Hepatocyte (in vitro differentiated cells): ENCODE measurements around the gene MBD6. TPM values are rescaled to one million over a fixed set of nuclear protein-coding genes. Genes with fewer than 3 reads are reported as not detected.

ENCODE experiments used
- DNase-seq: peaks from one replicate; pipeline ENCODE4 v3.0.0-alpha.2; 2016; ENCODE audit warnings: low spot score
- H2AFZ ChIP-seq: fragments of 200-600 bp; sonication (generic); 2 replicates; pipeline ENCODE4 v1.6.0; 2016; ENCODE audit warnings: antibody characterized with exemption, mild to moderate bottlenecking
- H3K27ac ChIP-seq: fragments of 200-600 bp; sonication (generic); 2 replicates; pipeline ENCODE4 v1.5.1; 2016; ENCODE audit warnings: mild to moderate bottlenecking
- H3K27me3 ChIP-seq: fragments of 200-600 bp; sonication (generic); 2 replicates; pipeline ENCODE4 v1.6.1; 2016
- H3K36me3 ChIP-seq: fragments of 200-600 bp; sonication (generic); replicated peaks from 2 replicates; pipeline ENCODE4 v1.5.1; 2016; ENCODE audit warnings: low read depth; ENCODE audit not compliant: insufficient read depth
- H3K4me1 ChIP-seq: fragments of 200-600 bp; sonication (generic); 2 replicates; pipeline ENCODE4 v1.5.1; 2016; ENCODE audit warnings: mild to moderate bottlenecking, moderate library complexity; ENCODE audit not compliant: insufficient read depth
- H3K4me2 ChIP-seq: fragments of 200-600 bp; sonication (generic); 2 replicates; pipeline ENCODE4 v1.6.0; 2016
- H3K4me3 ChIP-seq: fragments of 200-600 bp; sonication (generic); 2 replicates; pipeline ENCODE4 v1.5.1; 2016; ENCODE audit warnings: mild to moderate bottlenecking
- H3K79me2 ChIP-seq: fragments of 200-600 bp; sonication (generic); 2 replicates; pipeline ENCODE4 v1.6.0; 2017; ENCODE audit warnings: mild to moderate bottlenecking
- H3K9me2 ChIP-seq: fragments of 200-600 bp; sonication (generic); replicated peaks from 2 replicates; pipeline ENCODE4 v1.6.0; 2017; ENCODE audit warnings: mild to moderate bottlenecking; ENCODE audit not compliant: insufficient read depth
- H3K9me3 ChIP-seq: fragments of 200-600 bp; sonication (generic); 2 replicates; pipeline ENCODE4 v1.5.1; 2016; ENCODE audit warnings: low read depth, mild to moderate bottlenecking
- H4K20me1 ChIP-seq: fragments of 200-600 bp; sonication (generic); 2 replicates; pipeline ENCODE4 v1.6.0; 2016; ENCODE audit warnings: mild to moderate bottlenecking; ENCODE audit not compliant: insufficient read depth, poor library complexity, severe bottlenecking
- EZH2 ChIP-seq: fragments of 200-600 bp; sonication (generic); IDR thresholded peaks from 2 replicates; pipeline ENCODE4 v1.6.1; 2016; ENCODE audit warnings: antibody characterized with exemption, mild to moderate bottlenecking, borderline replicate concordance
- EZH2phosphoT487 ChIP-seq: fragments of 200-600 bp; sonication (generic); IDR thresholded peaks from one replicate; pipeline ENCODE4 v1.6.1; 2018; ENCODE audit warnings: antibody characterized with exemption, mild to moderate bottlenecking, low read depth, moderate library complexity; ENCODE audit not compliant: unreplicated experiment, severe bottlenecking
- WGBS: methylation state at CpG from one replicate; pipeline ENCODE4 v1.1.6; 2016; ENCODE audit warnings: low lambda C conversion rate; ENCODE audit errors: missing lambda C conversion rate; 5-methylcytosine and 5-hydroxymethylcytosine counted together
- polyA plus RNA-seq: library from polyadenylated mRNA; unstranded; fragments of >200 nt; fragmentation: Nextera tagmentation; extraction: Ambion mirVana; gene quantifications from 2 replicates; pipeline ENCODE4 v1.2.1, GENCODE V29; 2016
- total RNA-seq: library from RNA; depleted of rRNA; stranded (reverse); fragments of >200 nt; gene quantifications from 2 replicates; pipeline ENCODE4 v1.2.3, GENCODE V29; 2014
- TF ChIP-seq, protein P1 (sequence below): fragments of 200-600 bp; sonication (generic); IDR thresholded peaks from 2 replicates; pipeline ENCODE4 v1.5.1; 2016; ENCODE audit warnings: antibody characterized with exemption, mild to moderate bottlenecking; ENCODE audit not compliant: poor library complexity

Gene MBD6
- total and polyA plus RNA-seq, 2 experiments from 2014 or later, result 7.0 to 35.2 TPM

DNA sequence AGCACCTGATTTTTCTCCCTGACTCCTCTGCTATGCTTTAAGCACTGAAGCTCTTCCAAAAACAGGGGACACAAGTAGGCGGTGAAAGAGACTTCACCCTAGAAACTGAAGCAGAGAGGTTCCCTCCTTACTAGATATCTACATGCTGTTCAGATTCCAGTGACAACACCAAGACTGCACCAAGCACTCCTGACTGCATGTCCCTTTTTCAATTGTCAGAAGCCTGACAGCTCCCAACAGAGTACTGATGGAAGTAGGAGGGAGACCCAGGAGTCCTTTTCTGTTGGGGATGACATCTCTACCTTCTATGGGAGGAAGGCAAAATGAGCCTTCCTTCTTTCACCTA is 13.9 kb downstream of the MBD6 start:
- Histone ChIP-seq H3K27ac (no peak overlapping the region), H3K9me3 (no peaks in the 10 kb centered on the region), H3K79me2 (peaks cover 6% of the 10 kb centered on the region), H3K9me2 (no peaks in the 10 kb centered on the region), H3K4me1 (no peaks in the 10 kb centered on the region), H4K20me1 (peaks cover 3% of the 10 kb centered on the region), H3K27me3 (no peaks in the 10 kb centered on the region), H3K4me2 (no peak overlapping the region), H2AFZ (no peak overlapping the region), H3K4me3 (no peak overlapping the region), H3K36me3 (no peaks in the 10 kb centered on the region)
- DNase-seq, result no peak
- TF ChIP-seq EZH2phosphoT487, result no peak
- TF ChIP-seq, protein P1, sequence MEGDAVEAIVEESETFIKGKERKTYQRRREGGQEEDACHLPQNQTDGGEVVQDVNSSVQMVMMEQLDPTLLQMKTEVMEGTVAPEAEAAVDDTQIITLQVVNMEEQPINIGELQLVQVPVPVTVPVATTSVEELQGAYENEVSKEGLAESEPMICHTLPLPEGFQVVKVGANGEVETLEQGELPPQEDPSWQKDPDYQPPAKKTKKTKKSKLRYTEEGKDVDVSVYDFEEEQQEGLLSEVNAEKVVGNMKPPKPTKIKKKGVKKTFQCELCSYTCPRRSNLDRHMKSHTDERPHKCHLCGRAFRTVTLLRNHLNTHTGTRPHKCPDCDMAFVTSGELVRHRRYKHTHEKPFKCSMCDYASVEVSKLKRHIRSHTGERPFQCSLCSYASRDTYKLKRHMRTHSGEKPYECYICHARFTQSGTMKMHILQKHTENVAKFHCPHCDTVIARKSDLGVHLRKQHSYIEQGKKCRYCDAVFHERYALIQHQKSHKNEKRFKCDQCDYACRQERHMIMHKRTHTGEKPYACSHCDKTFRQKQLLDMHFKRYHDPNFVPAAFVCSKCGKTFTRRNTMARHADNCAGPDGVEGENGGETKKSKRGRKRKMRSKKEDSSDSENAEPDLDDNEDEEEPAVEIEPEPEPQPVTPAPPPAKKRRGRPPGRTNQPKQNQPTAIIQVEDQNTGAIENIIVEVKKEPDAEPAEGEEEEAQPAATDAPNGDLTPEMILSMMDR, result no peak
- no peak for TF ChIP-seq EZH2
- WGBS, result 96% methylated on average over 1 of the region's 1 CpG

DNA sequence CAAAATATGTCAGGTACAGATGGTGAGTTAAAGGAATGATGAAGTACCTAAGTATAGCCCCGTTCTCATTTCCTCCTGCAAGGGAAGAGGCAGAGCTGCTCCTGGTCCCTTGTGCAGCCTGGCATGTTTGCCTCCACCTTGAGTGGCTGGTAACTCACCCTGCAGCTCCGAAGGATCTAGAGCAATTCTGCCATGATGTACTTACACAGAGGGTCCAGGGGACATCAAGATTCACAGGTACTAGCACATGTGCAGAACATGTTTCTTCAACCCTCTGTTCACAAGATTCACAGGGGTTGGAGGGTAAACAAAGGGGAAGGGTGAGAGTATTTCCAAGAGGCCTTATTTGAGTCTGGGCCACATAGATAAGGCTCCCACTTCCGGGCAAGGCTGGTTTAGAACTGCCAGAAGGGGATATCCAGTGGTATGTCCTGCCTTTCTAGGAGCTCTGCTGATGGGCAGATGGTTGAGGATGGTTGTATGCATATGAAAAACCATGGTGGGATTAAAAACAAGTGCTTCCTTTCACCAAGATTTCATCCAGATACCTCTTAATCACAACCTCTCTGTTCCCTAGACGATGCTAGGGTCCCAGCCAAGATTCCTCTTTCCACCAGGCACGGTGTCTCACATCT is 16.6 kb downstream of the MBD6 start:
- no peak overlapping the region for H3K4me2 ChIP-seq
- H3K9me2 ChIP-seq, result no peaks in the 10 kb centered on the region
- no peak overlapping the region for H3K27ac ChIP-seq
- H2AFZ ChIP-seq, result no peak overlapping the region
- no peak for DNase-seq
- no peak overlapping the region for H3K4me3 ChIP-seq
- H3K4me1 ChIP-seq, result no peaks in the 10 kb centered on the region
- no peaks in the 10 kb centered on the region for H3K36me3 ChIP-seq
- H3K27me3 ChIP-seq, result no peaks in the 10 kb centered on the region
- H3K79me2 ChIP-seq, result peaks cover 14% of the 10 kb centered on the region
- peaks cover 11% of the 10 kb centered on the region for H4K20me1 ChIP-seq
- WGBS, result 94% methylated on average over 5 of the region's 5 CpGs
- TF ChIP-seq EZH2 (no peak), EZH2phosphoT487 (no peak)
- TF ChIP-seq, protein P1, result no peak
- H3K9me3 ChIP-seq, result no peaks in the 10 kb centered on the region

DNA sequence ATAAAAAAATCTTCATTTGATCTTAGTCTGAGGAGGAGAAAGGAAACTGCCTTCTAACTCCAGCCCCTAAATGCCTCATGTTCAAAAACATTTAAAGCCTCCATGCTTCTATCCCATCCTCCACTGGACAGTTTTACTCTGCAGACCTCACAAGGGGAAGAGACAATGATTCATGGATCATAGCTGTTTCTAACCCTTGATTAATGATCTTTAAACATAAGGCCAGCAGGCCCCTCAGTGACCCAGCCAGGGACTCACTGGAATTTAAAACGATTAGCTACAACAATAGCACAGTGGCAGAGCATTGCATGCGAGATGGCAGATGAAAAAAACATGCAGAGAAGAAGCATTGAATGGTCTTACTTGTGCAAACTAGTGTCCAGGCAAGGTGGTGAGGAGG is 18.4 kb downstream of the MBD6 start:
- H2AFZ ChIP-seq, result no peak overlapping the region
- H3K4me2 ChIP-seq, result no peak overlapping the region
- peaks cover 11% of the 10 kb centered on the region for H4K20me1 ChIP-seq
- no peak overlapping the region for H3K27ac ChIP-seq
- DNase-seq, result no peak
- no peaks in the 10 kb centered on the region for H3K36me3 ChIP-seq
- H3K4me3 ChIP-seq, result no peak overlapping the region
- H3K9me3 ChIP-seq, result no peaks in the 10 kb centered on the region
- no peaks in the 10 kb centered on the region for H3K27me3 ChIP-seq
- peaks cover 31% of the 10 kb centered on the region for H3K79me2 ChIP-seq
- peaks cover 7% of the 10 kb centered on the region for H3K4me1 ChIP-seq
- 76% methylated on average over 2 of the region's 2 CpGs for WGBS
- no peak for TF ChIP-seq EZH2
- TF ChIP-seq, protein P1, result no peak
- no peak for TF ChIP-seq EZH2phosphoT487
- H3K9me2 ChIP-seq, result no peaks in the 10 kb centered on the region
